HepG2 (cell line): ENCODE measurements around the gene PERP. TPM values are rescaled to one million over a fixed set of nuclear protein-coding genes. Genes with fewer than 3 reads are reported as not detected.

Experiments
- CEBPG ChIP-seq: IDR thresholded peaks from 2 replicates; pipeline ENCODE4 v1.6.1; 2016
- HOXA5 ChIP-seq: sonication (generic); formaldehyde crosslinking; IDR thresholded peaks from 2 replicates; pipeline ENCODE4 v1.4.0; 2020; ENCODE audit warnings: missing genetic modification reagents
- KDM3A ChIP-seq: IDR thresholded peaks from 2 replicates; pipeline ENCODE4 v1.6.1; 2018; ENCODE audit warnings: low read depth, missing compliant biosample characterization
- KLF13 ChIP-seq: sonication (generic); formaldehyde crosslinking; IDR thresholded peaks from 2 replicates; pipeline ENCODE4 v1.4.0; 2020; ENCODE audit warnings: mild to moderate bottlenecking, missing genetic modification reagents
- KLF9 ChIP-seq: IDR thresholded peaks from 2 replicates; pipeline ENCODE4 v1.6.1; 2016; ENCODE audit warnings: low read depth
- NR2F6 ChIP-seq, 2 experiments: IDR thresholded peaks; 2 replicates each; pipeline ENCODE4 v1.6.1; 2016; ENCODE audit warnings: antibody characterized with exemption in 1 of 2, mild to moderate bottlenecking in 1 of 2
- RARA ChIP-seq: IDR thresholded peaks from 2 replicates; pipeline ENCODE4 v1.6.1; 2016; ENCODE audit warnings: missing genetic modification reagents, missing compliant biosample characterization
- SMAD1 ChIP-seq: sonication (generic); formaldehyde crosslinking; IDR thresholded peaks from 2 replicates; pipeline ENCODE4 v1.4.0; 2020; ENCODE audit warnings: missing genetic modification reagents, low read depth, mild to moderate bottlenecking, borderline replicate concordance
- SNAPC2 ChIP-seq: sonication (generic); formaldehyde crosslinking; IDR thresholded peaks from 2 replicates; pipeline ENCODE4 v1.8.1; 2022; ENCODE audit warnings: mild to moderate bottlenecking, missing genetic modification reagents
- SOX6 ChIP-seq, 2 experiments: fragments of 450-650 bp in 1 of 2; sonication (generic) in 1 of 2; formaldehyde crosslinking in 1 of 2; IDR thresholded peaks; 2 replicates each; pipeline versions ENCODE4 v1.4.0 to v1.6.1; 2017 to 2020; ENCODE audit warnings: antibody characterized with exemption in 1 of 2, mild to moderate bottlenecking in 1 of 2, missing genetic modification reagents in 1 of 2
- SRSF1 ChIP-seq: fragments of 200-400 bp; formaldehyde crosslinking; optimal IDR thresholded peaks from 2 replicates; pipeline ENCODE3; 2017; ENCODE audit warnings: mild to moderate bottlenecking, low read depth, low read length, moderate library complexity
- STAG1 ChIP-seq: sonication (generic); formaldehyde crosslinking; IDR thresholded peaks from 2 replicates; pipeline ENCODE4 v1.4.0; 2020; ENCODE audit warnings: missing genetic modification reagents
- TARDBP ChIP-seq: sonication (generic); formaldehyde crosslinking; IDR thresholded peaks from 2 replicates; pipeline ENCODE4 v1.8.0; 2022; ENCODE audit warnings: mild to moderate bottlenecking, missing genetic modification reagents
- TGIF2 ChIP-seq: IDR thresholded peaks from 2 replicates; pipeline ENCODE4 v1.6.1; 2016; ENCODE audit warnings: control low read depth, missing compliant biosample characterization
- ZNF569 ChIP-seq: sonication (generic); formaldehyde crosslinking; IDR thresholded peaks from 2 replicates; pipeline ENCODE4 v1.5.0; 2020; ENCODE audit warnings: mild to moderate bottlenecking, missing genetic modification reagents, moderate library complexity, borderline replicate concordance
- polyA plus RNA-seq, 8 experiments: library from polyadenylated mRNA; depleted of rRNA in 3 of 8; stranded (reverse) in 7 of 8; unstranded in 1 of 8; fragments of >200 nt; fragmentation: Illumina TruSeq in 4 of 8; extraction: Trizol in 4 of 8; gene quantifications; 2 replicates each; pipeline versions ENCODE4 v1.2.1 to v1.2.3, GENCODE V29; 2011 to 2016; ENCODE audit warnings: low read depth in 4 of 8, missing spikeins in 1 of 8, mixed read lengths in 1 of 8; ENCODE audit not compliant: insufficient read depth in 1 of 8
- total RNA-seq, 5 experiments: library from RNA; depleted of rRNA; stranded (reverse); fragments of >200 nt; fragmentation: Illumina TruSeq; extraction: Trizol; gene quantifications; 2 replicates each; pipeline ENCODE4 v1.2.3, GENCODE V29; 2016; ENCODE audit warnings: low read depth in 1 of 5
- TF ChIP-seq, protein P1 (sequence below): sonication (generic); formaldehyde crosslinking; IDR thresholded peaks from 2 replicates; pipeline ENCODE4 v1.5.1; 2020; ENCODE audit warnings: missing genetic modification reagents, mild to moderate bottlenecking, borderline replicate concordance
- TF ChIP-seq, protein P2 (sequence below): sonication (generic); formaldehyde crosslinking; IDR thresholded peaks from 2 replicates; pipeline ENCODE4 v1.8.1; 2023; ENCODE audit warnings: mild to moderate bottlenecking, moderate library complexity, missing genetic modification reagents
- TF ChIP-seq, protein P3 (sequence below): sonication (generic); formaldehyde crosslinking; IDR thresholded peaks from 2 replicates; pipeline ENCODE4 v1.5.0; 2020; ENCODE audit warnings: missing genetic modification reagents
- TF ChIP-seq, protein P4 (sequence below): sonication (generic); formaldehyde crosslinking; IDR thresholded peaks from 2 replicates; pipeline ENCODE4 v1.8.0; 2023; ENCODE audit warnings: mild to moderate bottlenecking, missing genetic modification reagents
- TF ChIP-seq, protein P5 (sequence below): sonication (generic); formaldehyde crosslinking; IDR thresholded peaks from 2 replicates; pipeline ENCODE4 v1.4.0; 2020; ENCODE audit warnings: low read depth, missing genetic modification reagents

The PERP gene
- total and polyA plus RNA-seq, 2 of the 13 experiments (the other 11 are each of a cell fraction or from before 2014, with no cell fraction given), result 26.0 to 53.0 TPM

DNA sequence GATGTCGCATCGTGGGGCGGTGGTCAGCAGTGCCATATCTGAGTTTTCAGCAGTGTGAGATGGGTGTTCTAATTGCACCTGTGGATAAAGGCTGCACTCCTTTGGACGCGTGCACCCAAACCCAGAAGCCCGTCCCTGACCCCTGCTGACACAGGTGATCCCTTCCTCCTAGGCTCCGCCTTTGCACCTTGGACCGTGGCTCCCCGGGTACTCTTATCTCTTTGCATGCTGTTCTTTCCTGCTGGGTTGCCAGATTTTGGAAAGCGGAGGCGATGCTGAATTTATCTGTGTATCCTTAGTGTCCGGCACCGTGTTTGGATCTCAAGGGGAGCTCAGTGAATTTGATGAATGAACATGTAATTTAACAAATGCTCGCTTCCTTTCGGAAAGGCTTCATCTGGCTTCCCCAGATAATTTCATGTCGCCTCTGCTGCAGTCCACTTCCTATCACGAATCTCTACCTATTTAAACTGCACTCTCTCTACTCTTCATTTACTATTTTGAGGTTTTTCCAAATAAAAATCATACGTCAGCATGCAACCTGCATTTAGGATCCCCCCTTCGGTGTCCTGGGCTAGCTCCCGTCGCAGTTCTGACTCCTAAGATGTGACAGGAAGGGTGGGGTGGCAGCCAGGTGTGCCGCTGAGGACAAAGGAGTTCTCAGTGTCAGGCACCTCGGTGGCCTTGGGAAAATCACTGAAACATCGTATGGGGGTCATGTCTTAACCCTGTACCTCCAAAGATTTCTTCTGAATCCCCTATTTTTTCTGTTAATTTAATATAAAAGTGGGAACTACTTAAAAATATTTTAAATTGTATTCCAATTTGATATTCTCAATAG is 753 bp upstream of the PERP start (continued):
- TF ChIP-seq, protein P1, sequence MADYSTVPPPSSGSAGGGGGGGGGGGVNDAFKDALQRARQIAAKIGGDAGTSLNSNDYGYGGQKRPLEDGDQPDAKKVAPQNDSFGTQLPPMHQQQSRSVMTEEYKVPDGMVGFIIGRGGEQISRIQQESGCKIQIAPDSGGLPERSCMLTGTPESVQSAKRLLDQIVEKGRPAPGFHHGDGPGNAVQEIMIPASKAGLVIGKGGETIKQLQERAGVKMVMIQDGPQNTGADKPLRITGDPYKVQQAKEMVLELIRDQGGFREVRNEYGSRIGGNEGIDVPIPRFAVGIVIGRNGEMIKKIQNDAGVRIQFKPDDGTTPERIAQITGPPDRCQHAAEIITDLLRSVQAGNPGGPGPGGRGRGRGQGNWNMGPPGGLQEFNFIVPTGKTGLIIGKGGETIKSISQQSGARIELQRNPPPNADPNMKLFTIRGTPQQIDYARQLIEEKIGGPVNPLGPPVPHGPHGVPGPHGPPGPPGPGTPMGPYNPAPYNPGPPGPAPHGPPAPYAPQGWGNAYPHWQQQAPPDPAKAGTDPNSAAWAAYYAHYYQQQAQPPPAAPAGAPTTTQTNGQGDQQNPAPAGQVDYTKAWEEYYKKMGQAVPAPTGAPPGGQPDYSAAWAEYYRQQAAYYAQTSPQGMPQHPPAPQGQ (CRISPR knock-in tag), result peak; percentile 60; the same call in 1 of the 2 replicates
- TF ChIP-seq SNAPC2 (CRISPR knock-in tag) (no peak), HOXA5 (no peak), ZNF569 (CRISPR knock-in tag) (peak; percentile 28; the same call in 1 of the 2 replicates), CEBPG (no peak), SOX6 (IDR thresholded peaks at IDR 0.05) (no peak), SOX6 (CRISPR knock-in tag; IDR thresholded peaks at IDR 0.05) (peak; percentile 40), SMAD1 (CRISPR knock-in tag) (no peak), STAG1 (CRISPR knock-in tag) (peak; percentile 2), NR2F6 (IDR thresholded peaks at IDR 0.05) (peak; percentile 93), NR2F6 (CRISPR knock-in tag; IDR thresholded peaks at IDR 0.05) (peak; percentile 94), SRSF1 (peak; percentile 7), RARA (CRISPR knock-in tag) (peak; percentile 85), KDM3A (CRISPR knock-in tag) (no peak), TGIF2 (CRISPR knock-in tag) (peak; percentile 39; the same call in 1 of the 2 replicates), KLF13 (CRISPR knock-in tag) (no peak), TARDBP (CRISPR knock-in tag) (no peak), KLF9 (CRISPR knock-in tag) (no peak)
- TF ChIP-seq, protein P2, sequence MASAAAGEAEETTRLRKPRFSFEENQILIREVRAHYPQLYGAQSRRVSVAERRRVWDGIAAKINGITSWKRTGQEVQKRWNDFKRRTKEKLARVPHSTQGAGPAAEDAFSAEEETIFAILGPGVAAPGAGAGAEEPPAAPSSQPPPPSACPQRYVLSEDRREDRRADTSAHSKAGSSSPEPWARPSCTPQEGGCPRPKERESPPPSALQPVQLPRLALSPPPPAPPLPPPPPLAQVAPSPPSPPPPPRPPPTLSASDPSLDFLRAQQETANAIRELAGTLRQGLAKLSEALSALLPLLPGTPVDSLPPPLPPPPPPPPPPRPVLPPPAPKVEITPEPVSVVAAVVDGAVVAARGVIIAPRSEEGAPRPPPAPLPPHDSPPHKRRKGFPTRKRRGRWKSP, result 0 out of 2 replicates have a peak, but pooled peaks have one; percentile 9
- TF ChIP-seq, protein P3, sequence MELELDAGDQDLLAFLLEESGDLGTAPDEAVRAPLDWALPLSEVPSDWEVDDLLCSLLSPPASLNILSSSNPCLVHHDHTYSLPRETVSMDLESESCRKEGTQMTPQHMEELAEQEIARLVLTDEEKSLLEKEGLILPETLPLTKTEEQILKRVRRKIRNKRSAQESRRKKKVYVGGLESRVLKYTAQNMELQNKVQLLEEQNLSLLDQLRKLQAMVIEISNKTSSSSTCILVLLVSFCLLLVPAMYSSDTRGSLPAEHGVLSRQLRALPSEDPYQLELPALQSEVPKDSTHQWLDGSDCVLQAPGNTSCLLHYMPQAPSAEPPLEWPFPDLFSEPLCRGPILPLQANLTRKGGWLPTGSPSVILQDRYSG, result no peak
- TF ChIP-seq, protein P4, sequence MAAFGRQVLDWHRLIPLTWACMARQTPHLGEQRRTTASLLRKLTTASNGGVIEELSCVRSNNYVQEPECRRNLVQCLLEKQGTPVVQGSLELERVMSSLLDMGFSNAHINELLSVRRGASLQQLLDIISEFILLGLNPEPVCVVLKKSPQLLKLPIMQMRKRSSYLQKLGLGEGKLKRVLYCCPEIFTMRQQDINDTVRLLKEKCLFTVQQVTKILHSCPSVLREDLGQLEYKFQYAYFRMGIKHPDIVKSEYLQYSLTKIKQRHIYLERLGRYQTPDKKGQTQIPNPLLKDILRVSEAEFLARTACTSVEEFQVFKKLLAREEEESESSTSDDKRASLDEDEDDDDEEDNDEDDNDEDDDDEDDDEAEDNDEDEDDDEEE, result no peak
- TF ChIP-seq, protein P5, sequence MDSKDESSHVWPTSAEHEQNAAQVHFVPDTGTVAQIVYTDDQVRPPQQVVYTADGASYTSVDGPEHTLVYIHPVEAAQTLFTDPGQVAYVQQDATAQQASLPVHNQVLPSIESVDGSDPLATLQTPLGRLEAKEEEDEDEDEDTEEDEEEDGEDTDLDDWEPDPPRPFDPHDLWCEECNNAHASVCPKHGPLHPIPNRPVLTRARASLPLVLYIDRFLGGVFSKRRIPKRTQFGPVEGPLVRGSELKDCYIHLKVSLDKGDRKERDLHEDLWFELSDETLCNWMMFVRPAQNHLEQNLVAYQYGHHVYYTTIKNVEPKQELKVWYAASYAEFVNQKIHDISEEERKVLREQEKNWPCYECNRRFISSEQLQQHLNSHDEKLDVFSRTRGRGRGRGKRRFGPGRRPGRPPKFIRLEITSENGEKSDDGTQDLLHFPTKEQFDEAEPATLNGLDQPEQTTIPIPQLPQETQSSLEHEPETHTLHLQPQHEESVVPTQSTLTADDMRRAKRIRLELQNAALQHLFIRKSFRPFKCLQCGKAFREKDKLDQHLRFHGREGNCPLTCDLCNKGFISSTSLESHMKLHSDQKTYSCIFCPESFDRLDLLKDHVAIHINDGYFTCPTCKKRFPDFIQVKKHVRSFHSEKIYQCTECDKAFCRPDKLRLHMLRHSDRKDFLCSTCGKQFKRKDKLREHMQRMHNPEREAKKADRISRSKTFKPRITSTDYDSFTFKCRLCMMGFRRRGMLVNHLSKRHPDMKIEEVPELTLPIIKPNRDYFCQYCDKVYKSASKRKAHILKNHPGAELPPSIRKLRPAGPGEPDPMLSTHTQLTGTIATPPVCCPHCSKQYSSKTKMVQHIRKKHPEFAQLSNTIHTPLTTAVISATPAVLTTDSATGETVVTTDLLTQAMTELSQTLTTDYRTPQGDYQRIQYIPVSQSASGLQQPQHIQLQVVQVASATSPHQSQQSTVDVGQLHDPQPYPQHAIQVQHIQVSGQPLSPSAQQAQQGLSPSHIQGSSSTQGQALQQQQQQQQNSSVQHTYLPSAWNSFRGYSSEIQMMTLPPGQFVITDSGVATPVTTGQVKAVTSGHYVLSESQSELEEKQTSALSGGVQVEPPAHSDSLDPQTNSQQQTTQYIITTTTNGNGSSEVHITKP (CRISPR knock-in tag), result no peak
